ENCODE measurements around the gene CEP170. TPM values are rescaled to one million over a fixed set of nuclear protein-coding genes. Genes with fewer than 3 reads are reported as not detected.

CEP170 gene
- total RNA-seq, 1 experiment from 2014 or later: 94.7 TPM

- TF ChIP-seq ARID4B (CRISPR knock-in tag; IDR thresholded peaks at IDR 0.05; ENCODE audit: borderline replicate concordance) (no peak), JUN (CRISPR knock-in tag; IDR thresholded peaks at IDR 0.05) (no peak)
Measured at GRCh38 chr1:243236604-243237252, 18.4 kb downstream of the CEP170 start (continued).

DNA sequence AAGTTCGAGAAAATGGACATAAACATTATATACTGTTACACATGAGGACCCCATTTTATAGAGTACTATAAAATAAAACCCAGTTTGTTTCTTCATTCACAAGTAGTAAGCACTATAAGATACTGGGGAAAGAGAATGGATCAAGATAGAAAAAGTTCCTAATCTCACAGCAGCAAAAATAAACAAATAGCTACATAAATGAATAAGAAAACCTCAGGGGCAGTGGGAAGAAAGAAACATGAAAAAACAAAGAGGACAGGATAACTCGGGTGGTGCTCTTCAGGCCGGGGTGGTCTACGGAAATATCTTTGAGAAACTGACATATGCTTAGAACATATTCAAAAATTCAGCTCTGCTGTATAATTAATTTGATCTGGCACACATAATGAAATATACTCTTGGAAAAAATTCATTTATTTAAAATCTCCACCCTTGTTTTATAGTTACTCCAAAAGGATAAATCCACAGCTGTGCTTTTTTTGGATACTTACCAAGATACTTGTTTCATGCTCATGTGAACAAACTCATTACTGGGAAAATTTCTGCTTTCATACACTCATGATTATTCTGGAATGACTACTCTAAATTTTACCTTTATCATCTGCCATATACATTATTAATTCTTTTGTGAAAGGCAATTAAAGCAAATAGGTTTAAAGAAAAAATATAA lies 20.0 kb downstream of the CEP170 start:
- Mint-ChIP-seq H3K9me3 (peaks cover 36% of the 10 kb centered on the region), H3K27ac (no peak overlapping the region), H3K27me3 (ENCODE audit: low read depth) (no peaks in the 10 kb centered on the region), H3K36me3 (peaks cover 42% of the 10 kb centered on the region), H3K4me1 (peaks cover 18% of the 10 kb centered on the region), H3K4me3 (no peak overlapping the region)
- CTCF ChIA-PET: interaction anchor here (1.2 kb wide), 1 partner anchor 20 kb away, joined by 4 read pairs; the partner anchor contains the start of gene CEP170
- POLR2A ChIA-PET: no interaction called here
- no peak for TF ChIP-seq NR3C1 (CRISPR knock-in tag; conservative IDR thresholded peaks at IDR 0.05; ENCODE audit: low read depth)
- TF ChIP-seq USF2 (CRISPR knock-in tag; IDR thresholded peaks at IDR 0.05): no peak
- no peak for TF ChIP-seq FOXJ3 (CRISPR knock-in tag; IDR thresholded peaks at IDR 0.05; ENCODE audit: borderline replicate concordance)
- no peak for TF ChIP-seq GABPB1 (CRISPR knock-in tag; IDR thresholded peaks at IDR 0.05)
- DNase-seq (ENCODE audit: low spot score) (no peak), ATAC-seq (no peak)

DNA sequence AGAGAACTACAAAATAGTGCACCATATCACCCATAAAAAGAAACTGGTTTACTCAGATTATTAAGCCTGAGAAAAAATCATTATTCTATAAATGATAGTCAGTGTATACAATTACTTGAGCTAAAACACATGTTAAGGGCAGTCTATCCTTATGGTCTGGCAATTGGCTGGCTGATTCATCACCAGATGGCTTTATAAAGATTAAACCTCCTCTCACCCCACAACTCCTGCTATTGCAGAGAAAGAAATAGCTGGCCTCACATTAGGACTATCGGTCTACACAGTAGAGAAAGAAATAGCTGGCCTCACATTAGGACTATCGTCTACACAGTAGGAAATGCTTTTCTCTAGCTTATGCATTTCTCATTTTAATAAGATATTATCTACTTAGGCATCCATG lies 21.2 kb downstream of the CEP170 start:
- Mint-ChIP-seq H3K9me3 (peaks cover 43% of the 10 kb centered on the region), H3K27me3 (ENCODE audit: low read depth) (no peaks in the 10 kb centered on the region), H3K4me3 (no peak overlapping the region), H3K27ac (no peak overlapping the region), H3K36me3 (peaks cover 50% of the 10 kb centered on the region), H3K4me1 (peaks cover 18% of the 10 kb centered on the region)
- CTCF ChIA-PET: interaction anchor here (1.2 kb wide), 1 partner anchor 21 kb away, joined by 4 read pairs; the partner anchor contains the start of gene CEP170
- DNase-seq (ENCODE audit: low spot score) (no peak), ATAC-seq (no peak)
- POLR2A ChIA-PET: no interaction called here
- TF ChIP-seq, protein P1, sequence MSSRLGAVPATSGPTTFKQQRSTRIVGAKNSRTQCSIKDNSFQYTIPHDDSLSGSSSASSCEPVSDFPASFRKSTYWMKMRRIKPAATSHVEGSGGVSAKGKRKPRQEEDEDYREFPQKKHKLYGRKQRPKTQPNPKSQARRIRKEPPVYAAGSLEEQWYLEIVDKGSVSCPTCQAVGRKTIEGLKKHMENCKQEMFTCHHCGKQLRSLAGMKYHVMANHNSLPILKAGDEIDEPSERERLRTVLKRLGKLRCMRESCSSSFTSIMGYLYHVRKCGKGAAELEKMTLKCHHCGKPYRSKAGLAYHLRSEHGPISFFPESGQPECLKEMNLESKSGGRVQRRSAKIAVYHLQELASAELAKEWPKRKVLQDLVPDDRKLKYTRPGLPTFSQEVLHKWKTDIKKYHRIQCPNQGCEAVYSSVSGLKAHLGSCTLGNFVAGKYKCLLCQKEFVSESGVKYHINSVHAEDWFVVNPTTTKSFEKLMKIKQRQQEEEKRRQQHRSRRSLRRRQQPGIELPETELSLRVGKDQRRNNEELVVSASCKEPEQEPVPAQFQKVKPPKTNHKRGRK (CRISPR knock-in tag; IDR thresholded peaks at IDR 0.05; ENCODE audit: borderline replicate concordance): no peak
- TF ChIP-seq GABPB1 (CRISPR knock-in tag; IDR thresholded peaks at IDR 0.05) (no peak), OVOL2 (CRISPR knock-in tag; IDR thresholded peaks at IDR 0.05; ENCODE audit: borderline replicate concordance) (no peak), SMAD4 (CRISPR knock-in tag; IDR thresholded peaks at IDR 0.05) (no peak), RELA (CRISPR knock-in tag; IDR thresholded peaks at IDR 0.05; ENCODE audit: borderline replicate concordance) (no peak), SOX15 (CRISPR knock-in tag; IDR thresholded peaks at IDR 0.05) (no peak), FOXK1 (CRISPR knock-in tag; IDR thresholded peaks at IDR 0.05) (no peak), NR2C2 (CRISPR knock-in tag; IDR thresholded peaks at IDR 0.05) (no peak), FOXP1 (CRISPR knock-in tag; IDR thresholded peaks at IDR 0.05; ENCODE audit: borderline replicate concordance) (no peak), ZNF121 (CRISPR knock-in tag; IDR thresholded peaks at IDR 0.05) (no peak), PRRX2 (CRISPR knock-in tag; IDR thresholded peaks at IDR 0.05) (no peak), PREB (CRISPR knock-in tag; IDR thresholded peaks at IDR 0.05; ENCODE audit: borderline replicate concordance) (no peak), MXD4 (CRISPR knock-in tag; IDR thresholded peaks at IDR 0.05; ENCODE audit: borderline replicate concordance) (no peak), CDX4 (CRISPR knock-in tag; IDR thresholded peaks at IDR 0.05; ENCODE audit: borderline replicate concordance) (no peak)
- TF ChIP-seq, protein P2, sequence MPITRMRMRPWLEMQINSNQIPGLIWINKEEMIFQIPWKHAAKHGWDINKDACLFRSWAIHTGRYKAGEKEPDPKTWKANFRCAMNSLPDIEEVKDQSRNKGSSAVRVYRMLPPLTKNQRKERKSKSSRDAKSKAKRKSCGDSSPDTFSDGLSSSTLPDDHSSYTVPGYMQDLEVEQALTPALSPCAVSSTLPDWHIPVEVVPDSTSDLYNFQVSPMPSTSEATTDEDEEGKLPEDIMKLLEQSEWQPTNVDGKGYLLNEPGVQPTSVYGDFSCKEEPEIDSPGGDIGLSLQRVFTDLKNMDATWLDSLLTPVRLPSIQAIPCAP (CRISPR knock-in tag; IDR thresholded peaks at IDR 0.05): no peak
- TF ChIP-seq, protein P3, sequence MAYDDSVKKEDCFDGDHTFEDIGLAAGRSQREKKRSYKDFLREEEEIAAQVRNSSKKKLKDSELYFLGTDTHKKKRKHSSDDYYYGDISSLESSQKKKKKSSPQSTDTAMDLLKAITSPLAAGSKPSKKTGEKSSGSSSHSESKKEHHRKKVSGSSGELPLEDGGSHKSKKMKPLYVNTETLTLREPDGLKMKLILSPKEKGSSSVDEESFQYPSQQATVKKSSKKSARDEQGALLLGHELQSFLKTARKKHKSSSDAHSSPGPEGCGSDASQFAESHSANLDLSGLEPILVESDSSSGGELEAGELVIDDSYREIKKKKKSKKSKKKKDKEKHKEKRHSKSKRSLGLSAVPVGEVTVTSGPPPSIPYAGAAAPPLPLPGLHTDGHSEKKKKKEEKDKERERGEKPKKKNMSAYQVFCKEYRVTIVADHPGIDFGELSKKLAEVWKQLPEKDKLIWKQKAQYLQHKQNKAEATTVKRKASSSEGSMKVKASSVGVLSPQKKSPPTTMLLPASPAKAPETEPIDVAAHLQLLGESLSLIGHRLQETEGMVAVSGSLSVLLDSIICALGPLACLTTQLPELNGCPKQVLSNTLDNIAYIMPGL (CRISPR knock-in tag; IDR thresholded peaks at IDR 0.05): no peak

All from WTC11 (cell line).